HepG2 (cell line): ENCODE data around the gene CSE1L. TPM values are rescaled to one million over a fixed set of nuclear protein-coding genes. Genes with fewer than 3 reads are reported as not detected.
A peak's percentile ranks its signal among the peaks of the same experiment; 100 is the strongest.

Source experiments
- KDM2A ChIP-seq: sonication (generic); formaldehyde crosslinking; IDR thresholded peaks from 2 replicates; pipeline ENCODE4 v1.4.0; 2020; ENCODE audit warnings: low read depth, missing genetic modification reagents, borderline replicate concordance
- KMT2B ChIP-seq: IDR thresholded peaks from 2 replicates; pipeline ENCODE4 v1.6.1; 2016; ENCODE audit warnings: missing genetic modification reagents, missing compliant biosample characterization
- POLR2AphosphoS5 ChIP-seq: IDR thresholded peaks from 2 replicates; pipeline ENCODE4 v1.6.1; 2012; ENCODE audit warnings: low read depth, low read length
- RARA ChIP-seq: IDR thresholded peaks from 2 replicates; pipeline ENCODE4 v1.6.1; 2016; ENCODE audit warnings: missing genetic modification reagents, missing compliant biosample characterization
- RXRA ChIP-seq: sonication (generic); formaldehyde crosslinking; IDR thresholded peaks from 2 replicates; pipeline ENCODE4 v1.5.1; 2020; ENCODE audit warnings: missing genetic modification reagents
- SMYD3 ChIP-seq: sonication (generic); formaldehyde crosslinking; IDR thresholded peaks from 2 replicates; pipeline ENCODE4 v1.8.1; 2023; ENCODE audit warnings: mild to moderate bottlenecking, missing genetic modification reagents
- TCF12 ChIP-seq, 2 experiments: fragments of 450-650 bp in 1 of 2; sonication (generic) in 1 of 2; formaldehyde crosslinking in 1 of 2; IDR thresholded peaks; 2 replicates each; pipeline versions ENCODE4 v1.6.1 to v1.8.0; 2017 to 2022; ENCODE audit warnings: antibody characterized with exemption in 1 of 2, mild to moderate bottlenecking in 1 of 2, missing genetic modification reagents in 1 of 2, moderate library complexity in 1 of 2
- U2AF1 ChIP-seq: fragments of 200-400 bp; formaldehyde crosslinking; optimal IDR thresholded peaks from 2 replicates; pipeline ENCODE3; 2017; ENCODE audit warnings: mild to moderate bottlenecking, low read depth, low read length
- ZMYM3 ChIP-seq: sonication (generic); formaldehyde crosslinking; IDR thresholded peaks from 2 replicates; pipeline ENCODE4 v1.5.1; 2020; ENCODE audit warnings: mild to moderate bottlenecking, missing genetic modification reagents
- ZNF143 ChIP-seq: sonication (generic); formaldehyde crosslinking; IDR thresholded peaks from 2 replicates; pipeline ENCODE4 v1.4.0; 2020; ENCODE audit warnings: missing genetic modification reagents
- ZNF569 ChIP-seq: sonication (generic); formaldehyde crosslinking; IDR thresholded peaks from 2 replicates; pipeline ENCODE4 v1.5.0; 2020; ENCODE audit warnings: mild to moderate bottlenecking, missing genetic modification reagents, moderate library complexity, borderline replicate concordance
- ZNF598 ChIP-seq: sonication (generic); formaldehyde crosslinking; IDR thresholded peaks from 2 replicates; pipeline ENCODE4 v1.5.1; 2020; ENCODE audit warnings: mild to moderate bottlenecking, missing genetic modification reagents, borderline replicate concordance
- ZNF607 ChIP-seq: sonication (generic); formaldehyde crosslinking; IDR thresholded peaks from 2 replicates; pipeline ENCODE4 v1.5.1; 2020; ENCODE audit warnings: missing genetic modification reagents, mild to moderate bottlenecking, borderline replicate concordance
- polyA plus RNA-seq, 8 experiments: library from polyadenylated mRNA; depleted of rRNA in 3 of 8; stranded (reverse) in 7 of 8; unstranded in 1 of 8; fragments of >200 nt; fragmentation: Illumina TruSeq in 4 of 8; extraction: Trizol in 4 of 8; gene quantifications; 2 replicates each; pipeline versions ENCODE4 v1.2.1 to v1.2.3, GENCODE V29; 2011 to 2016; ENCODE audit warnings: low read depth in 4 of 8, missing spikeins in 1 of 8, mixed read lengths in 1 of 8; ENCODE audit not compliant: insufficient read depth in 1 of 8
- total RNA-seq, 5 experiments: library from RNA; depleted of rRNA; stranded (reverse); fragments of >200 nt; fragmentation: Illumina TruSeq; extraction: Trizol; gene quantifications; 2 replicates each; pipeline ENCODE4 v1.2.3, GENCODE V29; 2016; ENCODE audit warnings: low read depth in 1 of 5
- TF ChIP-seq, protein P1 (sequence below): sonication (generic); formaldehyde crosslinking; IDR thresholded peaks from 2 replicates; pipeline ENCODE4 v1.4.0; 2020; ENCODE audit warnings: missing genetic modification reagents, mild to moderate bottlenecking, borderline replicate concordance
- TF ChIP-seq, protein P2 (sequence below): sonication (generic); formaldehyde crosslinking; IDR thresholded peaks from 2 replicates; pipeline ENCODE4 v1.4.0; 2020; ENCODE audit warnings: missing genetic modification reagents
- TF ChIP-seq, protein P3 (sequence below): sonication (generic); formaldehyde crosslinking; IDR thresholded peaks from 2 replicates; pipeline ENCODE4 v1.5.1; 2020; ENCODE audit warnings: mild to moderate bottlenecking, missing genetic modification reagents, moderate library complexity
- TF ChIP-seq, protein P4 (sequence below): sonication (generic); formaldehyde crosslinking; IDR thresholded peaks from 2 replicates; pipeline ENCODE4 v1.9.0; 2022; ENCODE audit warnings: low read depth, missing genetic modification reagents

Gene CSE1L
- total and polyA plus RNA-seq, 2 of the 13 experiments (the other 11 are each of a cell fraction or from before 2014, with no cell fraction given) = 56.9 to 258 TPM

DNA sequence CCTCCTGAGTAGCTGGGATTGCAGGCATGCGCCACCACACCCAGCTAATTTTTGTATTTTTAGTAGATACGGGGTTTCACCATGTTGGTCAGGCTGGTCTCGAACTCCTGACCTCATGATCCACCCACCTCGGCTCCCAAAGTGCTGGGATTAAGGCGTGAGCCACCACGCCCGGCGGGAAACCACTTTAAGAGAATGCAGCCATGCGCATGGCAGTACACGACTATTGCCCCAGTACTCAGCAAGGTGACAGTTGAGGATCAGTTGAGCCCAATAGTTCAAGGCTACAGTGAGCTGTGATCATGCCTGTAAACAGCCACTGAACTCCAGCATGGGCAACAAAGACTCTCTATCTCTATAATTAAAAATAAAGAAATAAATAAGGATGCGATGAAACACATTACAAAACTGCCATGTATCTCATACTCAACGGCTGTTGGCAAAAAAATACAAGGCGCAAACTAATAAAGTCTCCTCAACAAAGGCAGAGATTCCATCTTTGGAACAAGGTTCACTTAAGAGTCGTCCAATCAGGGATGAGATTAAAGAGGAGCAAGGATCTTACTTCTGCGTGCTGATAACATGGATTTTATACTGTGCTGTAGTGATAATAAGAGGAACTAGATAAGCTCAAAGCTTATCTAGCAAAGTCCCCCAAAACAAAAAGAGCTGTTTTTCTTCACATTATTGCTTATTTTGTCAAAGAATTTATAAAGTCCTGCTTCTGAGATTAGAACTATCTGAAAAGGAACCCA, 90.9 kb downstream of the CSE1L start (continued):
- TF ChIP-seq TCF12 (IDR thresholded peaks at IDR 0.05) (no peak), TCF12 (CRISPR knock-in tag; IDR thresholded peaks at IDR 0.05) (0 out of 2 replicates have a peak, but pooled peaks have one; percentile 38), RARA (CRISPR knock-in tag) (peak; percentile 58), RXRA (CRISPR knock-in tag) (0 out of 2 replicates have a peak, but pooled peaks have one; percentile 25), ZNF569 (CRISPR knock-in tag) (no peak), KDM2A (CRISPR knock-in tag) (no peak), SMYD3 (CRISPR knock-in tag) (0 out of 2 replicates have a peak, but pooled peaks have one; percentile 27), ZMYM3 (0 out of 2 replicates have a peak, but pooled peaks have one; percentile 40), U2AF1 (no peak), ZNF607 (CRISPR knock-in tag) (peak; percentile 57; the same call in 1 of the 2 replicates), POLR2AphosphoS5 (no peak), KMT2B (CRISPR knock-in tag) (no peak), ZNF143 (CRISPR knock-in tag) (no peak), ZNF598 (CRISPR knock-in tag) (no peak)
- TF ChIP-seq, protein P1, sequence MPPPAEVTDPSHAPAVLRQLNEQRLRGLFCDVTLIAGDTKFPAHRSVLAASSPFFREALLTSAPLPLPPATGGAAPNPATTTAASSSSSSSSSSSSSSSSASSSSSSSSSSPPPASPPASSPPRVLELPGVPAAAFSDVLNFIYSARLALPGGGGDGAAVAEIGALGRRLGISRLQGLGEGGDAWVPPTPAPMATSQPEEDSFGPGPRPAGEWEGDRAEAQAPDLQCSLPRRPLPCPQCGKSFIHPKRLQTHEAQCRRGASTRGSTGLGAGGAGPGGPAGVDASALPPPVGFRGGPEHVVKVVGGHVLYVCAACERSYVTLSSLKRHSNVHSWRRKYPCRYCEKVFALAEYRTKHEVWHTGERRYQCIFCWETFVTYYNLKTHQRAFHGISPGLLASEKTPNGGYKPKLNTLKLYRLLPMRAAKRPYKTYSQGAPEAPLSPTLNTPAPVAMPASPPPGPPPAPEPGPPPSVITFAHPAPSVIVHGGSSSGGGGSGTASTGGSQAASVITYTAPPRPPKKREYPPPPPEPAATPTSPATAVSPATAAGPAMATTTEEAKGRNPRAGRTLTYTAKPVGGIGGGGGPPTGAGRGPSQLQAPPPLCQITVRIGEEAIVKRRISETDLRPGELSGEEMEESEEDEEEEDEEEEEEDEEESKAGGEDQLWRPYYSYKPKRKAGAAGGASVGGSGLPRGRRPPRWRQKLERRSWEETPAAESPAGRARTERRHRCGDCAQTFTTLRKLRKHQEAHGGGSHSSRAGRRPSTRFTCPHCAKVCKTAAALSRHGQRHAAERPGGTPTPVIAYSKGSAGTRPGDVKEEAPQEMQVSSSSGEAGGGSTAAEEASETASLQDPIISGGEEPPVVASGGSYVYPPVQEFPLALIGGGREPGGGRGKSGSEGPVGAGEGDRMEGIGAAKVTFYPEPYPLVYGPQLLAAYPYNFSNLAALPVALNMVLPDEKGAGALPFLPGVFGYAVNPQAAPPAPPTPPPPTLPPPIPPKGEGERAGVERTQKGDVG = peak; percentile 95; the same call in 1 of the 2 replicates
- TF ChIP-seq, protein P2, sequence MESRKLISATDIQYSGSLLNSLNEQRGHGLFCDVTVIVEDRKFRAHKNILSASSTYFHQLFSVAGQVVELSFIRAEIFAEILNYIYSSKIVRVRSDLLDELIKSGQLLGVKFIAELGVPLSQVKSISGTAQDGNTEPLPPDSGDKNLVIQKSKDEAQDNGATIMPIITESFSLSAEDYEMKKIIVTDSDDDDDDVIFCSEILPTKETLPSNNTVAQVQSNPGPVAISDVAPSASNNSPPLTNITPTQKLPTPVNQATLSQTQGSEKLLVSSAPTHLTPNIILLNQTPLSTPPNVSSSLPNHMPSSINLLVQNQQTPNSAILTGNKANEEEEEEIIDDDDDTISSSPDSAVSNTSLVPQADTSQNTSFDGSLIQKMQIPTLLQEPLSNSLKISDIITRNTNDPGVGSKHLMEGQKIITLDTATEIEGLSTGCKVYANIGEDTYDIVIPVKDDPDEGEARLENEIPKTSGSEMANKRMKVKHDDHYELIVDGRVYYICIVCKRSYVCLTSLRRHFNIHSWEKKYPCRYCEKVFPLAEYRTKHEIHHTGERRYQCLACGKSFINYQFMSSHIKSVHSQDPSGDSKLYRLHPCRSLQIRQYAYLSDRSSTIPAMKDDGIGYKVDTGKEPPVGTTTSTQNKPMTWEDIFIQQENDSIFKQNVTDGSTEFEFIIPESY = peak; percentile 97
- TF ChIP-seq, protein P3, sequence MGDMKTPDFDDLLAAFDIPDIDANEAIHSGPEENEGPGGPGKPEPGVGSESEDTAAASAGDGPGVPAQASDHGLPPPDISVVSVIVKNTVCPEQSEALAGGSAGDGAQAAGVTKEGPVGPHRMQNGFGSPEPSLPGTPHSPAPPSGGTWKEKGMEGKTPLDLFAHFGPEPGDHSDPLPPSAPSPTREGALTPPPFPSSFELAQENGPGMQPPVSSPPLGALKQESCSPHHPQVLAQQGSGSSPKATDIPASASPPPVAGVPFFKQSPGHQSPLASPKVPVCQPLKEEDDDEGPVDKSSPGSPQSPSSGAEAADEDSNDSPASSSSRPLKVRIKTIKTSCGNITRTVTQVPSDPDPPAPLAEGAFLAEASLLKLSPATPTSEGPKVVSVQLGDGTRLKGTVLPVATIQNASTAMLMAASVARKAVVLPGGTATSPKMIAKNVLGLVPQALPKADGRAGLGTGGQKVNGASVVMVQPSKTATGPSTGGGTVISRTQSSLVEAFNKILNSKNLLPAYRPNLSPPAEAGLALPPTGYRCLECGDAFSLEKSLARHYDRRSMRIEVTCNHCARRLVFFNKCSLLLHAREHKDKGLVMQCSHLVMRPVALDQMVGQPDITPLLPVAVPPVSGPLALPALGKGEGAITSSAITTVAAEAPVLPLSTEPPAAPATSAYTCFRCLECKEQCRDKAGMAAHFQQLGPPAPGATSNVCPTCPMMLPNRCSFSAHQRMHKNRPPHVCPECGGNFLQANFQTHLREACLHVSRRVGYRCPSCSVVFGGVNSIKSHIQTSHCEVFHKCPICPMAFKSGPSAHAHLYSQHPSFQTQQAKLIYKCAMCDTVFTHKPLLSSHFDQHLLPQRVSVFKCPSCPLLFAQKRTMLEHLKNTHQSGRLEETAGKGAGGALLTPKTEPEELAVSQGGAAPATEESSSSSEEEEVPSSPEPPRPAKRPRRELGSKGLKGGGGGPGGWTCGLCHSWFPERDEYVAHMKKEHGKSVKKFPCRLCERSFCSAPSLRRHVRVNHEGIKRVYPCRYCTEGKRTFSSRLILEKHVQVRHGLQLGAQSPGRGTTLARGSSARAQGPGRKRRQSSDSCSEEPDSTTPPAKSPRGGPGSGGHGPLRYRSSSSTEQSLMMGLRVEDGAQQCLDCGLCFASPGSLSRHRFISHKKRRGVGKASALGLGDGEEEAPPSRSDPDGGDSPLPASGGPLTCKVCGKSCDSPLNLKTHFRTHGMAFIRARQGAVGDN (CRISPR knock-in tag) = peak; percentile 68
- TF ChIP-seq, protein P4, sequence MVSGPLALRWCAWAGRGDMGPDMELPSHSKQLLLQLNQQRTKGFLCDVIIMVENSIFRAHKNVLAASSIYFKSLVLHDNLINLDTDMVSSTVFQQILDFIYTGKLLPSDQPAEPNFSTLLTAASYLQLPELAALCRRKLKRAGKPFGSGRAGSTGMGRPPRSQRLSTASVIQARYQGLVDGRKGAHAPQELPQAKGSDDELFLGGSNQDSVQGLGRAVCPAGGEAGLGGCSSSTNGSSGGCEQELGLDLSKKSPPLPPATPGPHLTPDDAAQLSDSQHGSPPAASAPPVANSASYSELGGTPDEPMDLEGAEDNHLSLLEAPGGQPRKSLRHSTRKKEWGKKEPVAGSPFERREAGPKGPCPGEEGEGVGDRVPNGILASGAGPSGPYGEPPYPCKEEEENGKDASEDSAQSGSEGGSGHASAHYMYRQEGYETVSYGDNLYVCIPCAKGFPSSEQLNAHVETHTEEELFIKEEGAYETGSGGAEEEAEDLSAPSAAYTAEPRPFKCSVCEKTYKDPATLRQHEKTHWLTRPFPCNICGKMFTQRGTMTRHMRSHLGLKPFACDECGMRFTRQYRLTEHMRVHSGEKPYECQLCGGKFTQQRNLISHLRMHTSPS = 0 out of 2 replicates have a peak, but pooled peaks have one; percentile 14
